ENCODE measurements around the gene UCP3.

UCP3 gene

DNA sequence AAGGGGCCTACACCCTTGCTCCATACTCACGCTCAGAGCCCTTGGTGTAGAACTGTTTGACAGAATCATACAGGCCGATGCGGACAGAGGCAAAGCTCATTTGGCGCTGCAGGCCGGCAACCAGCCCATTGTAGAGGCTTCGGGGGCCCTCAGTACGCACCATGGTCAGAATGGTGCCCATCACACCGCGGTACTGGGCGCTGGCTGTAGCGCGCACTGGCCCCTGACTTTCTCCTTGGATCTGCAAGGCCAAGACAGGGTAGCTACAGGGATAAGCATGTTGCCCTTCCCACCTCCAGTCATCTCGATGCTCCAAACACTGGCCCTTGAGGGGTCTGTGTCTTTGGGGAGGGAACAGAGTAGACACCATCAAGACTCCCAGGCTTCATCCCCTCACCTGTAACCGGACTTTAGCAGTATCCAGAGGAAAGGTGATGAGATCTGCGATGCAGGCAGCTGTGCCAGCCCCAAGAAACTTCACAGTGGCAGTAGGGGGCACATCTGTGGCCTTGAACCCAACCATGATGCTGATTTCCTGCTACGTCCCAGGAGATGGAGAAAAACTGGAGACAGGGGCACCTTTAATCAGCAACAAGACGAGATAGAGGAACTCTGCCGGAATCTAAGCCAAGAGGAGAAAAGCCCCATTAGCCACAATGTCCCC, 30.9 kb downstream of the UCP3 start:
- no peak for DNase-seq (ENCODE audit: low spot score)

- DNase-seq (ENCODE audit: low spot score): no peak
These were observed 32.3 kb downstream of the UCP3 start for GRCh38 chr11:73976451-73977151.

GRCh38 chr11:73975479-73975757, 33.5 kb downstream of the UCP3 start:
- no peak for DNase-seq (ENCODE audit: low spot score)

DNA sequence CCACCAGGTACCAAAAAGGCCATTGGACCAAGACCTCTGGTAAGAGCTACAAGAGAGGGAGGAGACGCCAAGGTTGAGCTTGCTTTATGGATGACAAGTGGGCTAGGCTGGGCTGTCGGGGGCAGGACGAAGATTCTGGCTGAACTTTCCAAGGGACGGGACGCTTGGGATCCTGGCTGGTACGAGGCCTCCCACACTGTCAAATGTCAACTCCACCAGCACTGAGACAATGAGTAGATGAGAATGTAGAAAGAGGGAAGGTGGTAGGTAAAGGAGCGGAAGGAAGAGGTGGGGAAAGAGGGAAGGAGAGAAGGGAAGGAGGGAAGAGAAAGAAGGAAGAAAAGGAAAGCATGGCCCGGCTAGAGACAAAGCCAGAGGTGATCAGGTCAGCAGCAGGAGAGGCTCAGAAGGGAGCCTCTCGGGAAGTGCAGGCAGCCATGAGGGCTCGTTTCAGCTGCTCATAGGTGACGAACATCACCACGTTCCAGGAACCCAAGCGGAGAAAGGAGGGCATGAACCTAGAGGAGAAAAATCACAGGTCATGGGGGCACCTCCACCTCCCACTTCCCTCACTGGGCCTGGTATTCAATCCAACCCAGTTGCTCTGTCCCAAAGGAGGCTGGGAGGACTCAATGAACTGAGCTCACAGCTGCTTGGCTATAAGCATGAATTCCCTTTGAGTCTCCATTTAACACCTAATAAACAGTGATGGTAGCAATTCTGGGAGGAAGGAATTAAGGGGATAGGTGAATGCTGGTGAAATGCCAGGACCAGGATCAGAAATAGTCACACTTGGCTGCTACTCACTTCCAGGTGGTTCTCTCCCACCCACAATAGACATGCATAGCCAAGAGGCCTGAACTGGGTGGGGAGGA, 34.0 kb downstream of the UCP3 start:
- no peak for DNase-seq (ENCODE audit: low spot score)

GRCh38 chr11:73972620-73973449, 36.0 kb downstream of the UCP3 start:
- no peak for DNase-seq (ENCODE audit: low spot score)

DNA sequence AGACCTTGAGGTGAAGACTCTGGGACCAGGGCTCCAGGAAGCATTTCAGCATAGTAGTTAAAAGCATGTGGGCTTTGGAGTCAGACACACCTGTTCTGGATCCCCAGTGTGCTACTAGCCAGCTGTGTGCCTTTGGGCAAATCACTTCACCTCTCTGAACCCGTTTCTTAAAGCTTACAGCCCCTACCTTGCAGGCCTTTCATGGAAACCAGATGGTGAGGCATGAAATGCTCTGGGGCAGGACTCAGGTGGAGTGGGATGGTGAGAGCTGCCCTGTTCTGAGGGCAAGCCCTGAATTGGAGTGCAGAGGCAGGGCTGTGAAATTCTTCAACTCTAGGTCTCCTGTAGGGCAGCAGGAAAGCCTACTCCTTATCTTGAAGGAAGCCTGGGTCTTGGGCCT, 36.7 kb downstream of the UCP3 start:
- no peak for DNase-seq (ENCODE audit: low spot score)

- no peak for DNase-seq (ENCODE audit: low spot score)
These were observed 37.6 kb downstream of the UCP3 start for GRCh38 chr11:73971175-73971719.

- DNase-seq (ENCODE audit: low spot score): no peak
These were observed 38.7 kb downstream of the UCP3 start for GRCh38 chr11:73969991-73970800.

GRCh38 chr11:73969091-73969490, 39.8 kb downstream of the UCP3 start:
- no peak for DNase-seq (ENCODE audit: low spot score)

DNA sequence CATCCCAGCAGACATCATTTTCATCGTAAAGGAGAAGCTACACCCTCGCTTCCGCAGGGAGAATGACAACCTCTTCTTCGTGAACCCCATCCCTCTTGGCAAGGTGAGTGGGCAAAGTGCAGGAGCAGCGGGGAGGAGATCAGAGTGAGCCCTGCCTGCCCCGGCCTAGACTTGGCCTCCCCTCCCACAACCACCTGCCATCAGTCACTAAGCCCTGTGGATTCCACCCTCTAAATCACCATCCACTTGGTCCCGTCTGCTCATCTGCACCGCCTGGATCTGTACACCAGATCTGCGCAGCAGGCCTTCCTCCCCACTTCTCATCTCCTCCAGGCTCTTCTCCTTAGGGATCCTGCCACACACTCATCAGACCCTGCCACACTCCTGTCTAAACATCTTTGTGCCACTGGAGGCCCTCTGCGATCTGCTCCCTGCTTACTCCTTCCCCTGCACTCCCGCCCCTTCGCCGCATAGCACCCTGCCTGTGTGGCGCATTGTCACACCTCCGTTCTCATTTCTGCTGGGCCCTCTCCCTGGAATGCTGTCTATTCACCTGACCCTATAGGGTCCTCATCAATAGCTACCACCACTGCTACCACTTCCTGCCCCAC, 40.4 kb downstream of the UCP3 start:
- no peak for DNase-seq (ENCODE audit: low spot score)

- DNase-seq (ENCODE audit: low spot score): no peak
These were observed 43.1 kb downstream of the UCP3 start for GRCh38 chr11:73965764-73966121.

GRCh38 chr11:73965076-73965763, 43.7 kb downstream of the UCP3 start:
- DNase-seq (ENCODE audit: low spot score): no peak

- DNase-seq (ENCODE audit: low spot score): no peak
These were observed 45.0 kb downstream of the UCP3 start for GRCh38 chr11:73963861-73964260.

- DNase-seq (ENCODE audit: low spot score): no peak
These were observed 46.7 kb downstream of the UCP3 start for GRCh38 chr11:73962101-73962705.

- DNase-seq (ENCODE audit: low spot score): peak; percentile 84
These were observed 47.6 kb downstream of the UCP3 start for GRCh38 chr11:73961321-73961720.

- DNase-seq (ENCODE audit: low spot score): no peak
These were observed 50.3 kb downstream of the UCP3 start for GRCh38 chr11:73958521-73959141.

- no peak for DNase-seq (ENCODE audit: low spot score)
These were observed 51.1 kb downstream of the UCP3 start for GRCh38 chr11:73957654-73958361.

GRCh38 chr11:73956876-73957653, 51.8 kb downstream of the UCP3 start:
- no peak for DNase-seq (ENCODE audit: low spot score)

Measured in kidney tubule cell (primary cell).